HG03108 (cell line): ENCODE measurements around the gene BAZ2B.
"Not testable (repeated sequence)": the region's sequence is repeated elsewhere in the genome, so short reads cannot be mapped to it uniquely, and the experiment has no call there.

Experiments used
- ATAC-seq: cut with Tn5 transposase; IDR thresholded peaks from one replicate; pipeline ENCODE4 v1.9.1; 2021; ENCODE audit warnings: moderate library complexity; ENCODE audit not compliant: unreplicated experiment

BAZ2B gene, protein sequence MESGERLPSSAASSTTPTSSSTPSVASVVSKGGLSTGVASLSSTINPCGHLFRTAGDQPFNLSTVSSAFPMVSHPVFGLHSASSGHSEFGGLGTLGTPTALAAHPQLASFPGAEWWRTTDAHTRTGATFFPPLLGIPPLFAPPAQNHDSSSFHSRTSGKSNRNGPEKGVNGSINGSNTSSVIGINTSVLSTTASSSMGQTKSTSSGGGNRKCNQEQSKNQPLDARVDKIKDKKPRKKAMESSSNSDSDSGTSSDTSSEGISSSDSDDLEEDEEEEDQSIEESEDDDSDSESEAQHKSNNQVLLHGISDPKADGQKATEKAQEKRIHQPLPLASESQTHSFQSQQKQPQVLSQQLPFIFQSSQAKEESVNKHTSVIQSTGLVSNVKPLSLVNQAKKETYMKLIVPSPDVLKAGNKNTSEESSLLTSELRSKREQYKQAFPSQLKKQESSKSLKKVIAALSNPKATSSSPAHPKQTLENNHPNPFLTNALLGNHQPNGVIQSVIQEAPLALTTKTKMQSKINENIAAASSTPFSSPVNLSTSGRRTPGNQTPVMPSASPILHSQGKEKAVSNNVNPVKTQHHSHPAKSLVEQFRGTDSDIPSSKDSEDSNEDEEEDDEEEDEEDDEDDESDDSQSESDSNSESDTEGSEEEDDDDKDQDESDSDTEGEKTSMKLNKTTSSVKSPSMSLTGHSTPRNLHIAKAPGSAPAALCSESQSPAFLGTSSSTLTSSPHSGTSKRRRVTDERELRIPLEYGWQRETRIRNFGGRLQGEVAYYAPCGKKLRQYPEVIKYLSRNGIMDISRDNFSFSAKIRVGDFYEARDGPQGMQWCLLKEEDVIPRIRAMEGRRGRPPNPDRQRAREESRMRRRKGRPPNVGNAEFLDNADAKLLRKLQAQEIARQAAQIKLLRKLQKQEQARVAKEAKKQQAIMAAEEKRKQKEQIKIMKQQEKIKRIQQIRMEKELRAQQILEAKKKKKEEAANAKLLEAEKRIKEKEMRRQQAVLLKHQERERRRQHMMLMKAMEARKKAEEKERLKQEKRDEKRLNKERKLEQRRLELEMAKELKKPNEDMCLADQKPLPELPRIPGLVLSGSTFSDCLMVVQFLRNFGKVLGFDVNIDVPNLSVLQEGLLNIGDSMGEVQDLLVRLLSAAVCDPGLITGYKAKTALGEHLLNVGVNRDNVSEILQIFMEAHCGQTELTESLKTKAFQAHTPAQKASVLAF (N-terminal part only)

DNA sequence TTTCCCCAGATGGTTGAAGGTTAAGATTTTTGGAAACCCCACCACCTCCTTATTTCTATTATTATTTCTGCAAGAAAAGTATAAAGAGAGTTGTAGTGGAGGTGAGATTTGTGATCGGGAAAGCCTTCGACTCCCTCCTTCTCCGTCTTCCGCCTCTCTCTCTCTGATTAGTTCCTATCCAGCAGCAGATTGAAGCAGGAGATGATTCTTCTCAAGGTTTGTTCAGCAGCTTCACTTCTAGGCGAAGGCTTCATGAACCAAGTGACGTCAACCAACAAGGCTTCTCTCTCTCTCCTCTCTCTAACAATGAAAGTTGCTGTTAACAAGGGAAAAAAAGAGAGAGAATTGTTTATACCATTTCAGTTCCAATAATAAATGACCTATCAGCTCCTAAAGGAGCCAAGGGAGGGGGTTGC, at the start of gene BAZ2B:
Gene BAZ2B (minus strand): TSS at position 263 of the 416 bp plus-strand sequence. CDS start 137,829 bp downstream, outside the sequence.
- peak; percentile 35 for ATAC-seq

DNA sequence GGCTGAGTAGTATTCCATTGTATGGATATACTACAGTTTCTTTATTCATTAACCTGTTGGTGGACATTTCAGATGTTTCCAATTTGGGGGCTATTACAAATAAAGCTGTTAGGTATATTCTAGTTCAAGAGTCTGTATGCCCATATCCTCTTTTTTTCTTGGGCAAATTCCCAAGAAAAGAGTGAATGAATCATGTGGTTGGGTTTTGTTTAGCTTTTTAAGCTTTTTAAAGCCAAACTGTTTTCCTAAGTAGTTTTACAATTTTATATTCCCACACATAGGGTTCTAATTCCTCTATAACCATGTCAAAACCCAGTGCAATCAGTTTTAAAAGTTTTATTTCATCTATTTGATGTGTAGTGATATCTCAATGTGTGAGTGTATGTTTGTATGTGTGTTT, 44.9 kb upstream of the BAZ2B start:
- no peak for ATAC-seq

DNA sequence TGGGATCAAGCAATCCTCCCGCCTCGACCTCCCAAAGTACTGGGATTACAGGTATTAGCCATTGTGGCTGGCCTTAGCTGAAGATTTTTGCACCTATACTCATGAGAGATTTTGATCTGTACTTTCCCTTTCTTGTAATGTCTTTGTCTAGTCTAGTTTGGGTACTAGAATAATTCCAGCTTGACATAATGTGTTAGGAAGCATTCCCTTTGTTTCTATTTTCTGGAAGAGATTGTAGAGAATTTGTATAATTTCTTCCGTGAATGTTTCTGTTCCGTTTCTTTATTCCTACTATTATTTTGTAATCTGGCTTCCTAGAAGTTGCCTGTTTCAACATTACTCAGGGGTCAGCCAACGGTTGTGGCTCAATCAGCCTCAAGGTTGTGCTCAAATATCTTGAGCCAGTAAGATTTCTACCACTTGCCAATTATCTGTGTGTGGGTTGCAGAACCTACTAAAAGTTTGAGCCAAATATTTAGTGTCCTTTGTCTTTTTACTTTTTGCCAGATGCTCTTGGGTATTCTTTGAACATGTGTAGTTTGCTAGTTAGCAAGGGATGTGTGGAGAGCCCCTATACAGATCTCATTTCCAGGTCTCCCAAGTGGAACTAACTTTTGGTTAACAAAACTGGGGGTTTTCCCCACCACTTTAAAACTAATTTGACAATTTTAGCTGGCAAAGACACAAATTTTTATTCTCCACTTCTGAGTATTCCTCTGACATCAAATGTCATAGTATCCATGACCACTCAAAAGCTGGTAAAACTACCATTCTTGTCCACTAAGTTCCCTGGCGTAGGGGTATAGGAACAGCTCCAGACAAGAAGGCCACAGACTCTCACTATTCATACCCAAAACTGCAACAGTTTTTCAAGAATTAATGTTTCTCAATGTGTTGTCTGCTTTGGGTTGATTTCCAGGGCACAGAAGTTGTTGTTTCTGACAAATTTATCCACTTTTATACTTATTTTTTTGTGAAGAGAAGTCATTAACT, 42.8 kb upstream of the BAZ2B start:
- no peak for ATAC-seq

DNA sequence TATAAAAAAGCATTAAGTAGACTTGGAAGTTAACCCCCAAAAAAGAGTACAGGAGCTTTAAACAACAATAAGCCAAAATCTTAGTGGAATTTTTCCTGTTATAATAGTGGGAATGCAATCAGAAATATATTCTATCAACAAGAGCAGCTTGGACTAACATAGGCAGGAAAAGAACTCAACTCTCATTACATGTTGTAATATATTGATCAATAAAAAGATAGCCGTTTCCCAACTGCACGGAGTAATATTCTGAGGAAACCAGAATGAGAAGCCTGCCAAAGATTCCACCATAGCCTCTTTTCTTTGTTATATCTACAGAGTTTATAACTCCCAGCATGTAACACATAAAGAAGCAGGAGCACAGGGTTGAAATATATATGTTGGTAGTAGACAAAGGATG, 37.6 kb upstream of the BAZ2B start:
- ATAC-seq, result no peak

DNA sequence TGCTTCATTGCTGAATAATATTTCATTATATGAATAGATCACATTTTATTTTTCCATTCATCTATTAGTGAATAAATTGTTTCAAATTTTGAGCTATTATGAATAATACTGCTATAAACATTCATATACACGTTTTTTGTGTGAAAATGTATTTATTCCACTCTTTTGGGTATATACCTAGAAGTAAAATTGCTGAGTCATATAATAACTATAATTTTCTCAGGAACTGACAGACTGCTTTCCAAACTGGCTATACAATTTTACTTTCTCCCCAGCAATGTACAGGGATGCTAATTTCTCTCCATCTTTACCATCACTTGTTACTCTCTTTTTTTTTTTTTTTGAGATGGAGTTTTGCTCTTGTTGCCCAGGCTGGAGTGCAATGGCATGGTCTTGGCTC, 35.5 kb upstream of the BAZ2B start:
- no peak for ATAC-seq

DNA sequence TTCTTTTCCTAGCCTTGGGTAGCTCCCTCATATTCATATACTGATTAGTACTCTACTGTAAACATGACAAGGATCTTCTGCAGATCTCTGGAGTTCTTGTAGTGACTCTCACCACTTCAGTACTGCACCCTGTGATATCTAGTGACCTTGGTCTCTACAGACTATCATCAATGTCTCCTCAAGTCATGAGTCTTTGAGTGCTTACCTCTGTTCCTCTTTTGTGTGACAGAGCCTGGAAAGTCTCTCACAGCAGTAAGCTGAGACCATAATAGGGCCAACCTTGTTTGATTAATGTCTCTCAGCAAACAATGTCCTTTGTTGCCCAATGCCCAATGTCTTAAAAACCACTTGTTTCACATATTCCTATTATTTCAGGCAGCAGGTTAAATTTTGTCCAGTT, 34.2 kb upstream of the BAZ2B start:
- ATAC-seq, result no peak

DNA sequence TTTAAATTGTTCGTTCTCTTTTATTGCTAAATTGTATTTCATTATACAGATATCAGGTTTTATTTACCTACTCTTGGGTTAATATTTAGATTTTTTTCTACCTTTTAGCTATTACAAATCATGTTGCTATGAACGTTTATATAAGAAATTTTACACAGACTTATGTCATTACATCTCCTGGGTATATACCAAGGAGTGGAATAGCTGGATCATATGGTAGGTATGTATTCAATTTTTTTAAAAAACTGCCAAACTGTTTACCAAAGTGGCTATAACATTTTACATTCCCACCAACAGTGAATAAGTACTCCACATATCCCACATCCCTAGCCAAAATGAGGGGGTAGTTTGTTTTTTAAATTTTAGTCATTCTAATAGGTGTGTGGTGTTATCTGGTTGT, 32.3 kb upstream of the BAZ2B start:
- no peak for ATAC-seq

DNA sequence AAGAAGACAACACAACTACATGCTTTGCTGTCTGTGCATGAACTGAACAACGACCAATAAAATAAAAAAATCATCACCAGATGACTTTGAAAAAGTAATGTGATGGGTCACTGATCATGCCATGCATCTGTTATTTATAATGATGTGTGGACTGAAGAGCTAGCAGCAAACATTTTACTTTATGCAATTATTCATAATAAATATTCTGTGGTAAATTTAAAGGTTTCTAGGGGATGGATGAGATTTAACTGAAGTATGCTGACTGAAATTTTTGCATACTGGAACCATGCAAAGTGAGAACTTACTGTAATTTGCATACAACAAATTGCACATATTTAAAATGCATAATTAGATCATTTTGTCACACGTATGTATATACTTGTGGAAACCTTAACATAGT, 31.3 kb upstream of the BAZ2B start:
- no peak for ATAC-seq

DNA sequence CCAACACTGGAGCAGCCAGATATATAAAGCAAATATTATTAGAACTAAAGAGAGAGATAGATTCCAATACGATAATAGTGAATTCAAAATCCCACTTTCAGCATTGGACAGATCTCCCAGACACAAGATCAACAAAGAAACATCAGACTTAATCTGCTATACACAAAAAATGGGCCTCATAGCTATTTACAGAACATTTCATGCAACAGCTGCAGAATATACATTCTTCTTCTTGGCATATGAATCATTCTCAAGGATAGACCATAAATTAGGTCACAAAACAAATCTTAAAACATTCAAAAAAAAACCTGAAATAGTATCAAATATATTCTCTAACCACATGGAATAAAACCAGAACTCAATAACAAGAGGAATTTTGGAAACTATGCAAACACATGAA, 23.8 kb upstream of the BAZ2B start:
- no peak for ATAC-seq

DNA sequence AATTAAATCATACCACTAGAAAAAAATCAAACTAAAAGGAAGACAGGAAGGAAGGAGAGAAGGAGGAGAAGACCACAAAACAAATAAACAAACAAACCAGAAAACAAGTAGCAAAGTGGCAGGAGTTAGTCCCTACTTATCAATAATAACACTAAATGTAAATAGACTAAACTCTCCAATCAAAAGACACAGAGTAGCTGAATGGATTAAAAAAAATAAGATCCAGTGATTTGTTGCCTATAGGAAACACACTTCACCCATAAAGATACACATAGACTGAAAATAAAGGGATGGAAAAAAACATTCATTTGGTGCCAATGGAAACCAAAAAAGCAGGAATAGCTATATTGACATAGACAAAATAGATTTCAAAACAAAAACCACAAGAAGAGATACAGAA, 23.4 kb upstream of the BAZ2B start:
- ATAC-seq, result no peak

DNA sequence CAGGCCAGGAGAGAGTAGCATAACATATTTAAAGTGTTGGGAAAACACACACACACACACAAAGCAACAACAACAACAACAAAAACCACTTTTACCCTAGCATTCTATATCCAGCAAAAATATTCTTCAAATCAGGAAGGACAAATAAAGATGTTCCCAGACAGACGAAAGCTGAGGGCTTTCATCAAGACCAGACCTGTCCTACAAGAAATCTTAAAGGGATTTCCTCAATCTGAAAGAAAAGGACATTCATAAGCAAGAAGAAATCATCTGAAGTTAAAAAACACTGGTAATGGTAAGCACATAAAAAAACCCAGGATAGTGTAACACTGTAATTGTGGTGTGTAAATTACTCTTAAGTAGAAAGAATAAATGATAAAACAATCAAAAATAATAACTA, 22.7 kb upstream of the BAZ2B start:
- ATAC-seq, result no peak

DNA sequence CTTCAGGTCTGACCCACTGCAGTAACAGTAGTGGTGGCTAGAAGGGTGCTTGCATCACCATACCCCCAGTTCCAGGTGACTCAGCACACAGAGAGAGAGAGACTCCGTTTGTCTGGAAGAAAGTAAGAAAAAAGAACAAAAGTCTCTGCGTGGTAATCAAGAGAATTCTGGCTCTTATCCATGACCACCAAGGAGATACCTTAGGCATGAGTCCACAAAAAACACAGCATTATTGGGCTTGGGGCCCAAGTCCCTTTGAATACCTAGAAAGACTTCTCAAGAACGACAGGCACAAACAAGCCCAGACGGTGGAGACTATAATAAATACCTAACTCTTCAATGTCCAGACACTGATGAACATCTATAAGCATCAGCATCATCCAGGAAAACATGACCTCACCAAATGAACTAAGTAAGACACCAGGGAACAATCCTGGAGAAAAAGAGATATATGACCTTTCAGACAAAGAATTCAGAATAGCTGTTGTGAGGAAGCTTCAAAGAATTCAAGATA, 21.7 kb upstream of the BAZ2B start:
- ATAC-seq, result no peak

DNA sequence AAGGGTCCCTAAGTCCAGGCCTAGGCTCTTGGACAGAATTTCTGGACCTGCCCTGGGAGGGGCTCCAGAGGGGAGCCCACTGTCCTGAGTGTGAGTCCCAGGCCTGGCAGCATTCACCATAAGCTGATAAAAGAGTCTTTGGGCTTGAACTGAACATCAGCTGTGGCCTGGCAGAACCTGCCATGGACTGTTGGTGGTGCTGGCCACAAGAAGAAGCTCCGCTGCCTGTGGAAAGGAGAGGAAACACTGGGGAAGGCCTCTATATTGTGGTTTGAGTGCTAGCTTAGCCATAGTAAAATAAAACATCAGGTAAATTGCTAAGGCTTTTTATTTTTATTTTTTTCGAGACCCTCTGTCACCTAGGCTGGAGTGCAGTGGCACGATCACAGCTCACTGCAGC, 20.9 kb upstream of the BAZ2B start:
- no peak for ATAC-seq

DNA sequence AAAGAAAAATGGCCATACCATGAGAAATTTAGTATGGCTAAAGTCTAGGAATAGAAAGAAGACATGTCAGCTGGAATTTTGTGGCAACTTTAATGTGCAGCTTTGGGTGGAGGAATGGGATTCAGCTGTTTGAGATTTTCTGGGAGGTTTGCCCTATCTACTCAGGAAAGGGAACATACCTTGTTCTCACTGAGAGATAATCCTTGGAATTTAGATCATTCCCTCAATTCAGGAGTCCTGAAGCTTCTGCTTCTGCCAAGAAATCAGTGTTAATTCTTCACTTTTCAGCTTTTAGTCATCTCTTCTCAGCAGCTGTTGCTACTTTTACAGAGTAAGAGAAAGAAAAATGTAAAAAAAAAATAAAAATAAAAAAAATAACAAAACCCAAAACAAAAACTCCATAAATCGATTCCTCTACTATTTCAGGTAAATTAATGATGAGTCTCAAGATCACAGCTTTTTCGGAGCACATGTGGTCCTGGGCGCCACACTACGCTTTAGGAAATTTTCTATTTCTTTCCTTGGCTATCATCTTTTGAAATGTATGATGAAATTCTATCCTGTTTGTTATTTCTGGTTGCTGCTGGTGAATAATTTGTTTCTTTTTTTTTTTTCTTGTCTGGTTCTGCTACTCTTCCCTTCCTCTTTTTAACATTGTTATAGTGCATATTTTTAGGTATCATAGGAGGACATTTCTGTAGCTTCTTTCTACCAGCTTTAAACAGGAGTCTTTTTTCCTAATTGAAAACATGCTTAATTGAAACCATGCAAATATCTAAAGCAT, 18.9 kb upstream of the BAZ2B start:
- ATAC-seq, result no peak

DNA sequence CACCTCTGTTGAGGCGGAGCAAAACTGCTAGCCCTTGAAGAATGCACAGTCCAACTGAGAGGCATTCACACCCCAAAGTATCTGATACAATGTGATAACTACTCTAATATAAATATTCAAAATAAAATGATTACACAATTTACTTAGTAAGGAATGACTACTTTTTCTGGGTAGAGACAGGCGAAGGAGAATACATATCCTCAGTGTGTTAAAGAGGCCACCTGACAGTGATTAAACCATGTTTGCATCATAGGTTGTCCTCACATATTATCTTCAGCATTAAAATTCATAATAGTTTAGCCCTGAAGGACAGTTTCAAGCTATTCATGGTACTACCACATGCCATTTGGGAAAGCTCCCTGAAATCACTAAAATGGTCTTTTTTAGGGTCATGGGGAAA, 16.9 kb upstream of the BAZ2B start:
- ATAC-seq, result no peak

DNA sequence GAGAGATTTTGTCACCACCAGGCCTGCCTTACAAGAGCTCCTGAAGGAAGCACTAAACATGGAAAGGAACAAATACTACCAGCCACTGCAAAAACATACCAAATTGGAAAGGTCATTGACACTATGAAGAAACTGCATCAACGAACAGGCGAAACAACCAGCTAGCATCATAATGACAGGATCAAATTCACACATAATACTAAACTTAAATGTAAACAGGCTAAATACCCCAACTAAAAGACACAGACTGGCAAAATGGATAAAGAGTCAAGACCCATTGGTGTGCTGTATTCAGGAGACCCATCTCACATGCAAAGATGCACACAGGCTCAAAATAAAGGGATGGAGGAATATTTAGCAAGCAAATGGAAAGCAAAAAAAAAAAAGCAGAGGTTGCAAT, 9.3 kb upstream of the BAZ2B start:
- not testable (repeated sequence) for ATAC-seq

DNA sequence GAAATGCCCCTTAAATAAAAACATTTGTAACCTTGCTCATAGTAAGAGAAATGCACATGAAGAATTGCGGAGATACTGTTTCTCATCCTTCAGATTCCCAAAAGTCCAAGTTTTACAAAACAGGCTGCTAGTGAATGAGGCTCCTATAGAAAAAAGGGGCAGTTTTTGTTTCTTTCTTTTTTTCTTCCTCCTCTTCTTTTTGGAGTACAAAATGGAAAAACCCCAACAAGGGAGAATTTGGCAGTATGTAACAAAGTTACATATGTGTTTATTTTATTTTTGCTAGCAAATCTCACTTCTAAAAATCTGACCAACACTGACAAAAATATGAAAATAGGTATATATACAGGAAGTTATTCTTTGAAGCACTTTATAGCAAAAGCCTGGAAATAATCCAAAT, 7.1 kb upstream of the BAZ2B start:
- no peak for ATAC-seq

DNA sequence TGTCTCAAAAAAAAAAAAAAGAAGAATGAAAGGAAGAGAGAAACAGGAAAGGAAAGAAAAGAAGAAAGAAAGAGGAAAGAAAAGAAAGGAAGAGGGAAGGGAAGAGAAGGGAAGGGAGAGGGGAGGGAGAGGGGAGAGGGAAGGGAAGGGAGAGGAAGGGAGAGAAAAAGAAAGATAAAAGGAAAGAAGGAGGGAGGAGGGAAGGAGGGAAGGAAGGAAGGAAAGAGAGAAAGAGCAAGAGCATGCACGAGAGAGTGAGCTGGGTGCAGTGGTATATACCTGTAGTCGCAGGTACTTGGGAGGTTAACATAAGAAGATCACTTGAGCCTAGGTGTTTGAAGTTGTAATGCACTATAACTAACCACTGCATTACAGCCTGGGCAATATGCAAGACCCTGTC, 6.6 kb upstream of the BAZ2B start:
- ATAC-seq, result no peak

DNA sequence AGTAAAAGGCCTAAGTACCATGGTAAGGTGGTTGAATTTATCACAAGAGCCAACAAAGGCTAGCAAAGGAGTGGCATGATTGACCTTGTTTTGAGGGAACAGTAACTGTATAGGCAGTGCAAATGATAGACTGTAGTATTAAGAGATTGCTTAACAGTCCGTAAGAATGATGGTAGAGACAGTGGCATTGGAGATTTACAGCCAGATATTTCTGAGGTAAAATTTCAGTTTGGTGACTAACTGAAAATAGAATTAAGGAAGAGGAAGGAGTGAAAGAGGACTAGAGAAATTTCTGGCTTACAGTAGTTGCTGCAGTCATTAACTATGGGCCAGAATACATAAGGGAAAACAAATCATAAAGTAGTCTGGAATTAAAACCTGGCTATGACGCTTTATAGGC, 4.4 kb upstream of the BAZ2B start:
- no peak for ATAC-seq
